GM19035 (cell line): ENCODE measurements around the gene ACVR1B.

Source experiments
- ATAC-seq: cut with Tn5 transposase; IDR thresholded peaks from one replicate; pipeline ENCODE4 v1.9.1; 2021; ENCODE audit not compliant: unreplicated experiment

ACVR1B gene

GRCh38 chr12:51951199-51951842 is at the start of gene ACVR1B:
TSS of gene ACVR1B (plus strand) at chr12:51951699. CDS start at chr12:51951744, 45 bp downstream.
- ATAC-seq = peak; percentile 90

GRCh38 chr12:51901881-51902280 is 49.6 kb upstream of the ACVR1B start:
- no peak for ATAC-seq

- ATAC-seq = no peak
Observed at GRCh38 chr12:51904951-51905470, 46.5 kb upstream of the ACVR1B start.

GRCh38 chr12:51905471-51906429 is 45.7 kb upstream of the ACVR1B start:
- no peak for ATAC-seq

GRCh38 chr12:51906430-51907082 is 44.9 kb upstream of the ACVR1B start:
- ATAC-seq = no peak

- no peak for ATAC-seq
Observed at GRCh38 chr12:51907083-51907855, 44.2 kb upstream of the ACVR1B start, which contains the start of gene ACVRL1. TSS of gene ACVRL1 (plus strand) at chr12:51907504. CDS start at chr12:51912475, 4,971 bp downstream.

GRCh38 chr12:51907856-51908425 is 43.6 kb upstream of the ACVR1B start:
- ATAC-seq = no peak

- no peak for ATAC-seq
Observed at GRCh38 chr12:51908876-51909592, 42.5 kb upstream of the ACVR1B start.

- no peak for ATAC-seq
Observed at GRCh38 chr12:51910168-51910567, 41.3 kb upstream of the ACVR1B start.

- no peak for ATAC-seq
Observed at GRCh38 chr12:51910691-51911090, 40.8 kb upstream of the ACVR1B start.

- ATAC-seq = no peak
Observed at GRCh38 chr12:51911307-51911706, 40.2 kb upstream of the ACVR1B start.

GRCh38 chr12:51911788-51912711 is 39.4 kb upstream of the ACVR1B start:
- no peak for ATAC-seq

GRCh38 chr12:51913071-51914033 is 38.1 kb upstream of the ACVR1B start:
- ATAC-seq = no peak

- no peak for ATAC-seq
Observed at GRCh38 chr12:51914034-51914923, 37.2 kb upstream of the ACVR1B start.

- no peak for ATAC-seq
Observed at GRCh38 chr12:51915003-51915625, 36.4 kb upstream of the ACVR1B start.

- no peak for ATAC-seq
Observed at GRCh38 chr12:51915951-51916350, 35.5 kb upstream of the ACVR1B start.
